ENCODE results near the gene DKK3.

- no peak for TF ChIP-seq CTCF (IDR thresholded peaks at IDR 0.05 in 4 of 5, conservative IDR thresholded peaks at IDR 0.05 in 1 of 5)
- TF ChIP-seq POLR2A (IDR thresholded peaks at IDR 0.05) = no peak
These were observed 47.7 kb downstream of the DKK3 start for GRCh38 chr11:11960687-11961086.
